ENCODE results near the gene MEA1. TPM values are rescaled to one million over a fixed set of nuclear protein-coding genes. Genes with fewer than 3 reads are reported as not detected.

The MEA1 gene
- total RNA-seq, 3 donors from 2014 or later: 65.0 to 78.0 (median 76.3) TPM

GRCh38 chr6:43016943-43017334, 3.2 kb upstream of the MEA1 start:
- TF ChIP-seq POLR2AphosphoS5 (IDR thresholded peaks at IDR 0.05) (no peak), POLR2A (IDR thresholded peaks at IDR 0.05) (no peak), CTCF (IDR thresholded peaks at IDR 0.05) (no peak)
- H3K27ac ChIP-seq: peak overlapping the region; percentile 36 to 62
- H3K27me3 ChIP-seq: no peaks in the 10 kb centered on the region
- DNase-seq (ENCODE audit: low spot score in 2 of 2): no peak
- peak overlapping the region in 2 of 3 donors; percentile 10 to 37 for H3K4me3 ChIP-seq
- H3K36me3 ChIP-seq: peaks cover 7% of the 10 kb centered on the region
- intact Hi-C loops (cut with DNase I; ENCODE audit: low total_unique reads): no loop called here
- H3K4me1 ChIP-seq: peaks cover 7 to 36% of the 10 kb centered on the region in 2 donors
- H3K9me3 ChIP-seq: no peaks in the 10 kb centered on the region

GRCh38 chr6:43016176-43016942, 2.6 kb upstream of the MEA1 start:
- H3K27me3 ChIP-seq: no peaks in the 10 kb centered on the region
- intact Hi-C loops (cut with DNase I; ENCODE audit: low total_unique reads): no loop called here
- H3K4me3 ChIP-seq: peak overlapping the region in 2 of 3 donors; percentile 10 to 37
- peaks cover 7 to 36% of the 10 kb centered on the region in 2 donors for H3K4me1 ChIP-seq
- peak overlapping the region; percentile 36 to 62 for H3K27ac ChIP-seq
- TF ChIP-seq CTCF (IDR thresholded peaks at IDR 0.05): no peak
- no peak for TF ChIP-seq POLR2AphosphoS5 (IDR thresholded peaks at IDR 0.05)
- no peak for TF ChIP-seq POLR2A (IDR thresholded peaks at IDR 0.05)
- H3K36me3 ChIP-seq: peaks cover 7% of the 10 kb centered on the region
- DNase-seq (ENCODE audit: low spot score in 2 of 2): no peak
- no peaks in the 10 kb centered on the region for H3K9me3 ChIP-seq

- Histone ChIP-seq H3K9me3 (no peaks in the 10 kb centered on the region), H3K36me3 (peaks cover 7% of the 10 kb centered on the region), H3K4me3 (peak overlapping the region; percentile 73 to 81 (median 77)), H3K4me1 (peaks cover 7 to 36% of the 10 kb centered on the region in 2 donors), H3K27me3 (no peaks in the 10 kb centered on the region), H3K27ac (peak overlapping the region; percentile 86 to 88)
- intact Hi-C loops (cut with DNase I; ENCODE audit: low total_unique reads): no loop called here
- DNase-seq (ENCODE audit: low spot score in 2 of 2): no peak
- TF ChIP-seq POLR2AphosphoS5 (IDR thresholded peaks at IDR 0.05): no peak
- TF ChIP-seq CTCF (IDR thresholded peaks at IDR 0.05): no peak
- no peak for TF ChIP-seq POLR2A (IDR thresholded peaks at IDR 0.05)
Measured at GRCh38 chr6:43014434-43014909, 726 bp upstream of the MEA1 start.

GRCh38 chr6:43013097-43013842, 476 bp downstream of the MEA1 start:
- no peaks in the 10 kb centered on the region for H3K9me3 ChIP-seq
- H3K4me3 ChIP-seq: peak overlapping the region; percentile 73 to 81 (median 77)
- peak overlapping the region; percentile 86 to 88 for H3K27ac ChIP-seq
- no peaks in the 10 kb centered on the region for H3K27me3 ChIP-seq
- intact Hi-C loops (cut with DNase I; ENCODE audit: low total_unique reads): no loop called here
- no peak for TF ChIP-seq POLR2A (IDR thresholded peaks at IDR 0.05)
- TF ChIP-seq CTCF (IDR thresholded peaks at IDR 0.05): no peak
- no peak for TF ChIP-seq POLR2AphosphoS5 (IDR thresholded peaks at IDR 0.05)
- H3K4me1 ChIP-seq: peaks cover 7 to 36% of the 10 kb centered on the region in 2 donors
- peaks cover 2% of the 10 kb centered on the region for H3K36me3 ChIP-seq
- no peak for DNase-seq (ENCODE audit: low spot score in 2 of 2)

GRCh38 chr6:43012364-43012763, 1.4 kb downstream of the MEA1 start:
- peak overlapping the region; percentile 14 to 88 for H3K27ac ChIP-seq
- TF ChIP-seq CTCF (IDR thresholded peaks at IDR 0.05): no peak
- no peak for TF ChIP-seq POLR2AphosphoS5 (IDR thresholded peaks at IDR 0.05)
- TF ChIP-seq POLR2A (IDR thresholded peaks at IDR 0.05): no peak
- H3K9me3 ChIP-seq: no peaks in the 10 kb centered on the region
- no peak for DNase-seq (ENCODE audit: low spot score in 2 of 2)
- H3K4me1 ChIP-seq: peaks cover 7 to 36% of the 10 kb centered on the region in 2 donors
- no peaks in the 10 kb centered on the region for H3K36me3 ChIP-seq
- H3K4me3 ChIP-seq: peak overlapping the region in 1 of 3 donors; percentile 77
- H3K27me3 ChIP-seq: no peaks in the 10 kb centered on the region
- intact Hi-C loops (cut with DNase I; ENCODE audit: low total_unique reads): no loop called here

All from breast epithelium (tissue), 4 donors.